HepG2 (cell line): ENCODE results near the gene IRX5.

ENCODE experiments used
- MAFK ChIP-seq, 2 experiments: IDR thresholded peaks in 1 of 2; conservative IDR thresholded peaks in 1 of 2; 2 replicates each; pipeline ENCODE4 v1.6.1; 2011; ENCODE audit warnings: improper control_type of control experiment in 2 of 2, low read length in 2 of 2
- SIX4 ChIP-seq: sonication (generic); formaldehyde crosslinking; IDR thresholded peaks from 2 replicates; pipeline ENCODE4 v1.4.0; 2020; ENCODE audit warnings: missing genetic modification reagents
- SMC3 ChIP-seq: IDR thresholded peaks from 2 replicates; pipeline ENCODE4 v1.6.1; 2011; ENCODE audit warnings: low read length, improper control_type of control experiment

GRCh38 chr16:54955757-54956156, 25.1 kb downstream of the IRX5 start:
- TF ChIP-seq MAFK (conservative IDR thresholded peaks at IDR 0.05 in 1 of 2, IDR thresholded peaks at IDR 0.05 in 1 of 2; ENCODE audit: low read length in 2 of 2): no peak
- no peak for TF ChIP-seq SIX4 (CRISPR knock-in tag)
- TF ChIP-seq SMC3: no peak
